RWPE2 (cell line): Measurements from ENCODE around the gene P2RY14.
"Not testable (repeated sequence)": the region's sequence is repeated elsewhere in the genome, so short reads cannot be mapped to it uniquely, and the experiment has no call there.

ENCODE experiments used
- ATAC-seq: fragments of 200-7000 bp; cut with Tn5 transposase; 3 replicates; pipeline ENCODE4 v1.9.1; 2021; ENCODE audit warnings: low read depth
- DNase-seq: peaks from one replicate; pipeline ENCODE4 v3.0.0-alpha.2; 2020; ENCODE audit warnings: low spot score
- H3K27ac ChIP-seq: fragments of 450-650 bp; 2 replicates; pipeline ENCODE4 v1.5.1; 2017; ENCODE audit warnings: mild to moderate bottlenecking; ENCODE audit not compliant: poor library complexity, severe bottlenecking
- H3K27me3 ChIP-seq: fragments of 250-450 bp; sonication (Bioruptor Pico); 2 replicates; pipeline ENCODE4 v1.5.1; 2021; ENCODE audit warnings: mild to moderate bottlenecking, moderate library complexity; ENCODE audit not compliant: insufficient read depth, poor library complexity, severe bottlenecking
- H3K36me3 ChIP-seq: fragments of 250-450 bp; sonication (Bioruptor Pico); 2 replicates; pipeline ENCODE4 v1.5.1; 2020; ENCODE audit warnings: low read depth, mild to moderate bottlenecking, moderate library complexity
- H3K4me1 ChIP-seq: fragments of 250-450 bp; sonication (Bioruptor Pico); 2 replicates; pipeline ENCODE4 v1.5.1; 2021; ENCODE audit warnings: mild to moderate bottlenecking, moderate library complexity; ENCODE audit not compliant: insufficient read depth, poor library complexity, severe bottlenecking
- H3K4me3 ChIP-seq: fragments of 250-450 bp; sonication (Bioruptor Pico); 2 replicates; pipeline ENCODE4 v1.5.1; 2021; ENCODE audit warnings: mild to moderate bottlenecking, moderate library complexity; ENCODE audit not compliant: severe bottlenecking
- H3K9me3 ChIP-seq: fragments of 250-450 bp; sonication (Bioruptor Pico); 2 replicates; pipeline ENCODE4 v1.5.1; 2021; ENCODE audit warnings: mild to moderate bottlenecking, moderate library complexity; ENCODE audit not compliant: severe bottlenecking
- TF ChIP-seq, protein P1 (sequence below): fragments of 450-650 bp; IDR thresholded peaks from one replicate; pipeline ENCODE4 v1.5.1; 2017; ENCODE audit warnings: mild to moderate bottlenecking, moderate library complexity; ENCODE audit not compliant: poor library complexity, severe bottlenecking

The P2RY14 gene

GRCh38 chr3:151236736-151237135, 41.6 kb downstream of the P2RY14 start:
- Histone ChIP-seq H3K4me1 (no peaks in the 10 kb centered on the region), H3K27ac (no peak overlapping the region), H3K4me3 (no peak overlapping the region), H3K36me3 (no peaks in the 10 kb centered on the region), H3K9me3 (no peaks in the 10 kb centered on the region), H3K27me3 (no peaks in the 10 kb centered on the region)
- no peak for DNase-seq
- no peak for ATAC-seq
- TF ChIP-seq, protein P1, sequence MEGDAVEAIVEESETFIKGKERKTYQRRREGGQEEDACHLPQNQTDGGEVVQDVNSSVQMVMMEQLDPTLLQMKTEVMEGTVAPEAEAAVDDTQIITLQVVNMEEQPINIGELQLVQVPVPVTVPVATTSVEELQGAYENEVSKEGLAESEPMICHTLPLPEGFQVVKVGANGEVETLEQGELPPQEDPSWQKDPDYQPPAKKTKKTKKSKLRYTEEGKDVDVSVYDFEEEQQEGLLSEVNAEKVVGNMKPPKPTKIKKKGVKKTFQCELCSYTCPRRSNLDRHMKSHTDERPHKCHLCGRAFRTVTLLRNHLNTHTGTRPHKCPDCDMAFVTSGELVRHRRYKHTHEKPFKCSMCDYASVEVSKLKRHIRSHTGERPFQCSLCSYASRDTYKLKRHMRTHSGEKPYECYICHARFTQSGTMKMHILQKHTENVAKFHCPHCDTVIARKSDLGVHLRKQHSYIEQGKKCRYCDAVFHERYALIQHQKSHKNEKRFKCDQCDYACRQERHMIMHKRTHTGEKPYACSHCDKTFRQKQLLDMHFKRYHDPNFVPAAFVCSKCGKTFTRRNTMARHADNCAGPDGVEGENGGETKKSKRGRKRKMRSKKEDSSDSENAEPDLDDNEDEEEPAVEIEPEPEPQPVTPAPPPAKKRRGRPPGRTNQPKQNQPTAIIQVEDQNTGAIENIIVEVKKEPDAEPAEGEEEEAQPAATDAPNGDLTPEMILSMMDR = no peak

DNA sequence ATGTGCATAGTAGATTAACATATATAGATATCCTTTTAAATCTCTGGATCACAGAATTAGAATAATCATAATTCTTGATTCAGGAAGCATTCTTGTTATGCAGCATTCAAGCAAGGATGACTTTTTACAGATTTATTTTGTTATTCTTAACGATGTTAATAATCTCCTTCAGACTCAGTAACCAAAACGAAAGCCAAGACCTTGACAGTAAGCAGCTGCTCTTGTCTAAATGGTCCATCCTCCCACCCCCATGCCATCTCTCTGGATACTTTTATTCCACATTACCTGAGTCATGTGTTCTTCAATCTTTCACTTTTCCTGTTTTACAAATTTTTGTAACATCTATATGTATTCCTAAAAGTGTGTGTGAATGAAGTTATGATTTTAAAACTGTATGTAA, 42.0 kb downstream of the P2RY14 start:
- TF ChIP-seq, protein P1 = no peak
- Histone ChIP-seq H3K4me1 (no peaks in the 10 kb centered on the region), H3K27ac (no peak overlapping the region), H3K27me3 (no peaks in the 10 kb centered on the region), H3K36me3 (no peaks in the 10 kb centered on the region), H3K9me3 (no peaks in the 10 kb centered on the region), H3K4me3 (no peak overlapping the region)
- DNase-seq (no peak), ATAC-seq (no peak)

GRCh38 chr3:151234825-151235224, 43.5 kb downstream of the P2RY14 start:
- DNase-seq = no peak
- TF ChIP-seq, protein P1 = no peak
- Histone ChIP-seq H3K9me3 (no peaks in the 10 kb centered on the region), H3K27me3 (no peaks in the 10 kb centered on the region), H3K4me1 (no peaks in the 10 kb centered on the region), H3K4me3 (no peak overlapping the region), H3K36me3 (no peaks in the 10 kb centered on the region), H3K27ac (no peak overlapping the region)
- ATAC-seq = no peak

DNA sequence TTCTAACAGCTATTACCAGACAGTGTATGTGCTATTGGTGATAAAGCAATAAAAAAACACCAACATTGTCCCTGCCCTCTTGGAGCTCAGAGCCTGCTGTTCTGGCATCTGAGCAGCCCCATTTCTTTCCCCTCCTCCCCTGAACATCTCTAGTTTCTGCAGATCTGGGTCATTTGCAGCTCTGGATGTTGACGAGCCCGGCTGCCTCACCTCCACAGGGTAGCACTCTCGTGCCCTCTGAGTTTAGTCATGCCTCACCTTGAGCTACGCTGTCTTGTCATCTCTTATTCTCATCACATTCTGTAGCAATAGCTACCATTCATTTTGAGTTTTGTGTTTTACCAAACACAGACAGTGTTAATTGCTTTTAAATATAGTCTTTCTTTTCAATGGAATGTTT, 45.4 kb downstream of the P2RY14 start:
- H3K4me3 ChIP-seq = no peak overlapping the region
- DNase-seq (no peak), ATAC-seq (no peak)
- H3K9me3 ChIP-seq = no peaks in the 10 kb centered on the region
- TF ChIP-seq, protein P1 = no peak
- no peaks in the 10 kb centered on the region for H3K36me3 ChIP-seq
- H3K27ac ChIP-seq = no peak overlapping the region
- peaks cover 10% of the 10 kb centered on the region for H3K4me1 ChIP-seq
- no peaks in the 10 kb centered on the region for H3K27me3 ChIP-seq

DNA sequence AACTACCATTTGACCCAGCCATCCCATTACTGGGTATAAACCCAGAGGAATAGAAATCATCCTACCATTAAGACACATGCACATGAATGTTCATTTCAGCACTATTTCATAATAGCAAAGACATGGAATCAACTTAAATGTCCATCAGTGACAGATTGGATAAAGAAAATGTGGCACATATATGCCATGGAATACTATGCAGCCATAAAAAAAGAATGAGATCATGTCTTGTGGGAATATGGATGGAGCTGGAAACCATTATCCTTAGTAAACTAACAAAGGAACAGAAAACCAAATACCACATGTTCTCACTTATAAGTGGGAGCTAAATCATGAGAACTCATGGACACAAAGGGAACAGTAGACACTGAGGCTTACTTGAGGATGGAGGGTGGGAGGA, 45.9 kb downstream of the P2RY14 start:
- not testable (repeated sequence) for H3K4me3 ChIP-seq, ATAC-seq, DNase-seq, H3K27ac ChIP-seq, H3K9me3 ChIP-seq, H3K27me3 ChIP-seq, H3K36me3 ChIP-seq
- H3K4me1 ChIP-seq = peaks cover 14% of the 10 kb centered on the region
